H1 (cell line): ENCODE measurements around the gene USP12. TPM values are rescaled to one million over a fixed set of nuclear protein-coding genes. Genes with fewer than 3 reads are reported as not detected.
A peak's percentile ranks its signal among the peaks of the same experiment; 100 is the strongest.

Source experiments
- CTCF ChIA-PET: fragments of 300-600 bp; sonication (Branson Sonifier 250); formaldehyde crosslinking; loops from one replicate; lab custom pipeline; 2021; ENCODE audit not compliant: partially characterized antibody; lab: Charles Lee
- POLR2A ChIA-PET: fragments of 300-600 bp; sonication (Branson Sonifier 250); formaldehyde crosslinking; loops from one replicate; lab custom pipeline; 2021; ENCODE audit warnings: inconsistent platforms; ENCODE audit not compliant: partially characterized antibody; lab: Charles Lee
- DNase-seq, 2 experiments: peaks; one replicate each; pipeline versions ENCODE4 v3.0.0 to v3.0.0-alpha.2; 2010 to 2022; ENCODE audit warnings: low spot score in 2 of 2, low read depth in 1 of 2, mixed read lengths in 1 of 2
- FAIRE-seq: peaks from 2 replicates; lab custom pipeline; 2011; peaks lifted over from hg19 to GRCh38; lab: Jason Lieb, UNC
- H2AFZ ChIP-seq: 2 replicates; pipeline ENCODE4 v1.8.1; 2012; ENCODE audit warnings: low read length, inconsistent platforms
- H2AK5ac ChIP-seq: 2 replicates; pipeline ENCODE4 v1.6.1; 2013; ENCODE audit warnings: low read depth, low read length
- H2BK120ac ChIP-seq: replicated peaks from 2 replicates; pipeline ENCODE3; 2013; ENCODE audit warnings: low read depth, low read length, inconsistent platforms
- H2BK12ac ChIP-seq: 2 replicates; pipeline ENCODE4 v1.6.1; 2013; ENCODE audit warnings: low read depth, low read length
- H2BK15ac ChIP-seq: 2 replicates; pipeline ENCODE4 v1.6.1; 2013; ENCODE audit warnings: low read length
- H2BK20ac ChIP-seq: 2 replicates; pipeline ENCODE4 v1.6.1; 2013; ENCODE audit warnings: low read length
- H2BK5ac ChIP-seq: 2 replicates; pipeline ENCODE4 v1.6.1; 2013; ENCODE audit warnings: low read depth, low read length
- H3K14ac ChIP-seq: 2 replicates; pipeline ENCODE4 v1.6.1; 2013; ENCODE audit warnings: inconsistent platforms; ENCODE audit not compliant: insufficient read length
- H3K18ac ChIP-seq: 2 replicates; pipeline ENCODE4 v1.6.1; 2013; ENCODE audit warnings: low read length; ENCODE audit errors: extremely low read depth
- H3K23ac ChIP-seq: 2 replicates; pipeline ENCODE4 v1.6.1; 2013; ENCODE audit warnings: inconsistent platforms; ENCODE audit not compliant: insufficient read length
- H3K23me2 ChIP-seq: 2 replicates; pipeline ENCODE4 v1.6.1; 2013; ENCODE audit warnings: low read depth, low read length
- H3K27ac ChIP-seq: 2 replicates; pipeline ENCODE4 v1.6.1; 2011; ENCODE audit warnings: low read depth, low read length, inconsistent platforms
- H3K27me3 ChIP-seq, 4 experiments: replicated peaks in 1 of 4; 1 replicate in 1 of 4; 2 replicates in 3 of 4; pipeline versions ENCODE4 v1.6.1 to v1.8.1; 2011 to 2013; ENCODE audit warnings: low read length in 3 of 4, mild to moderate bottlenecking in 3 of 4, inconsistent platforms in 2 of 4, mixed read lengths in 2 of 4, moderate library complexity in 1 of 4; ENCODE audit not compliant: control insufficient read depth in 3 of 4, insufficient read depth in 3 of 4; ENCODE audit errors: extremely low read depth in 1 of 4
- H3K36me3 ChIP-seq, 4 experiments: 2 replicates each; pipeline versions ENCODE4 v1.6.1 to v1.8.1; 2011 to 2013; ENCODE audit warnings: mild to moderate bottlenecking in 4 of 4, low read length in 3 of 4, moderate library complexity in 2 of 4, control low read depth in 1 of 4, inconsistent platforms in 1 of 4; ENCODE audit not compliant: insufficient read depth in 4 of 4, control insufficient read depth in 2 of 4
- H3K4ac ChIP-seq: replicated peaks from 2 replicates; pipeline ENCODE3; 2013; ENCODE audit warnings: low read length, low read depth, mixed read lengths, inconsistent platforms; ENCODE audit not compliant: insufficient read length
- H3K4me1 ChIP-seq, 4 experiments: replicated peaks in 1 of 4; 1 replicate in 1 of 4; 2 replicates in 3 of 4; pipeline versions ENCODE4 v1.6.1 to v1.8.1; 2011 to 2013; ENCODE audit warnings: low read length in 3 of 4, inconsistent platforms in 2 of 4, mixed read lengths in 1 of 4; ENCODE audit not compliant: insufficient read depth in 4 of 4, control insufficient read depth in 3 of 4
- H3K4me2 ChIP-seq, 2 experiments: 2 replicates each; pipeline versions ENCODE4 v1.6.1 to v1.8.1; 2011 to 2013; ENCODE audit warnings: low read depth in 2 of 2, low read length in 2 of 2, control low read depth in 1 of 2, inconsistent platforms in 1 of 2, mild to moderate bottlenecking in 1 of 2; ENCODE audit not compliant: insufficient read depth in 1 of 2
- H3K4me3 ChIP-seq, 4 experiments: fragments of 200-600, 300-600 bp in 1 of 4; sonication (generic), shearing (Covaris generic), sonication (Bioruptor Twin) in 1 of 4; 2 replicates each; pipeline versions ENCODE4 v1.5.1 to v1.8.1; 2011 to 2016; ENCODE audit warnings: low read length in 4 of 4, low read depth in 3 of 4, control low read depth in 2 of 4, inconsistent platforms in 2 of 4, mild to moderate bottlenecking in 2 of 4, mixed read lengths in 1 of 4, moderate library complexity in 1 of 4; ENCODE audit not compliant: insufficient read depth in 2 of 4; ENCODE audit errors: extremely low read depth in 1 of 4
- H3K56ac ChIP-seq: replicated peaks from 2 replicates; pipeline ENCODE3; 2013; ENCODE audit warnings: low read depth, mild to moderate bottlenecking, mixed read lengths, low read length, inconsistent platforms; ENCODE audit not compliant: insufficient read length
- H3K79me1 ChIP-seq: 2 replicates; pipeline ENCODE4 v1.6.1; 2013; ENCODE audit warnings: low read depth, low read length, control low read depth
- H3K79me2 ChIP-seq, 2 experiments: 2 replicates each; pipeline versions ENCODE4 v1.6.1 to v1.8.1; 2012 to 2013; ENCODE audit warnings: low read length in 2 of 2, mild to moderate bottlenecking in 2 of 2, inconsistent platforms in 1 of 2; ENCODE audit not compliant: insufficient read depth in 2 of 2, control insufficient read depth in 1 of 2
- H3K9ac ChIP-seq, 4 experiments: replicated peaks in 1 of 4; 1 replicate in 1 of 4; 2 replicates in 3 of 4; pipeline versions ENCODE4 v1.6.1 to v1.8.1; 2011 to 2013; ENCODE audit warnings: low read depth in 3 of 4, low read length in 3 of 4, control low read depth in 2 of 4, mild to moderate bottlenecking in 2 of 4, moderate library complexity in 2 of 4, inconsistent platforms in 1 of 4; ENCODE audit errors: extremely low read depth in 1 of 4
- H3K9me3 ChIP-seq, 2 experiments: 2 replicates each; pipeline versions ENCODE4 v1.6.1 to v1.8.1; 2012 to 2013; ENCODE audit warnings: mild to moderate bottlenecking in 2 of 2, moderate library complexity in 2 of 2, control low read depth in 1 of 2, inconsistent platforms in 1 of 2, low read depth in 1 of 2, low read length in 1 of 2, mixed read lengths in 1 of 2; ENCODE audit not compliant: insufficient read depth in 2 of 2
- H4K20me1 ChIP-seq, 2 experiments: replicated peaks in 1 of 2; 2 replicates each; pipeline versions ENCODE3 to v1.8.1; 2011 to 2013; ENCODE audit warnings: inconsistent platforms in 2 of 2, low read length in 2 of 2, mild to moderate bottlenecking in 1 of 2; ENCODE audit not compliant: insufficient read depth in 2 of 2, control insufficient read depth in 1 of 2
- H4K5ac ChIP-seq: 2 replicates; pipeline ENCODE4 v1.6.1; 2013; ENCODE audit warnings: low read length, low read depth, mixed read lengths, inconsistent platforms; ENCODE audit not compliant: insufficient read length
- H4K8ac ChIP-seq: 2 replicates; pipeline ENCODE4 v1.8.0; 2013; ENCODE audit warnings: mild to moderate bottlenecking, moderate library complexity, low read length, inconsistent platforms; ENCODE audit not compliant: insufficient read depth; ENCODE audit errors: extremely low read depth
- H4K91ac ChIP-seq: replicated peaks from 2 replicates; pipeline ENCODE3; 2013; ENCODE audit warnings: low read length, mixed read lengths, inconsistent platforms; ENCODE audit not compliant: insufficient read length
- BCL11A ChIP-seq, 2 experiments: IDR thresholded peaks; one replicate each; pipeline ENCODE4 v1.6.1; 2011; ENCODE audit warnings: low read depth in 2 of 2, low read length in 2 of 2, mild to moderate bottlenecking in 2 of 2
- BRCA1 ChIP-seq: IDR thresholded peaks from 2 replicates; pipeline ENCODE4 v1.6.1; 2012; ENCODE audit warnings: low read depth, low read length, improper control_type of control experiment
- CBX8 ChIP-seq: fragments of 300-800, 300-1000 bp; sonication (generic); IDR thresholded peaks from 2 replicates; pipeline ENCODE4 v1.7.1; 2016; ENCODE audit warnings: low read depth, low read length, borderline replicate concordance
- EP300 ChIP-seq, 2 experiments: IDR thresholded peaks; 1 replicate in 1 of 2; 2 replicates in 1 of 2; pipeline ENCODE4 v1.6.1; 2011 to 2012; ENCODE audit warnings: low read depth in 2 of 2, low read length in 2 of 2, mild to moderate bottlenecking in 2 of 2, borderline replicate concordance in 1 of 2, inconsistent platforms in 1 of 2, moderate library complexity in 1 of 2
- GABPA ChIP-seq: IDR thresholded peaks from 2 replicates; pipeline ENCODE4 v1.6.1; 2011; ENCODE audit warnings: mild to moderate bottlenecking, low read length, moderate library complexity, borderline replicate concordance; ENCODE audit not compliant: insufficient read depth
- POU5F1 ChIP-seq: IDR thresholded peaks from 2 replicates; pipeline ENCODE4 v1.6.1; 2011; ENCODE audit warnings: low read depth, mild to moderate bottlenecking, low read length, moderate library complexity
- RNF2 ChIP-seq: fragments of 200-900, 300-1000 bp; sonication (generic); IDR thresholded peaks from 2 replicates; pipeline ENCODE4 v1.7.1; 2016; ENCODE audit warnings: borderline replicate concordance, low read depth, mild to moderate bottlenecking, antibody characterized with exemption, low read length; ENCODE audit not compliant: poor library complexity, severe bottlenecking; ENCODE audit errors: missing control alignments
- SP2 ChIP-seq: IDR thresholded peaks from 2 replicates; pipeline ENCODE4 v1.6.1; 2012; ENCODE audit warnings: mild to moderate bottlenecking, low read length, inconsistent platforms
- SP4 ChIP-seq: IDR thresholded peaks from 2 replicates; pipeline ENCODE4 v1.6.1; 2012; ENCODE audit warnings: low read length, inconsistent platforms
- USF2 ChIP-seq: IDR thresholded peaks from 2 replicates; pipeline ENCODE4 v1.6.1; 2011; ENCODE audit warnings: low read length, improper control_type of control experiment
- WGBS, 2 experiments: shearing (Covaris generic) in 1 of 2; methylation state at CpG; one replicate each; pipeline versions ENCODE4 v1.1.6 to v1.1.7; 2013 to 2015; ENCODE audit warnings: low lambda C conversion rate in 2 of 2, mixed read lengths in 2 of 2, inconsistent platforms in 1 of 2, low coverage in 1 of 2, missing lambda C conversion rate in 1 of 2; ENCODE audit not compliant: insufficient replicate concordance in 2 of 2, insufficient coverage in 1 of 2, insufficient read length in 1 of 2; ENCODE audit errors: extremely low coverage in 1 of 2, missing lambda C conversion rate in 1 of 2; 5-methylcytosine and 5-hydroxymethylcytosine counted together
- polyA plus RNA-seq, 7 experiments: library from polyadenylated mRNA; depleted of rRNA in 3 of 7; stranded (reverse) in 5 of 7; unstranded in 2 of 7; fragments of >200 nt in 5 of 7; fragments of 200-250 nt in 2 of 7; gene quantifications; 1 replicate in 5 of 7; 2 replicates in 1 of 7; 4 replicates in 1 of 7; pipeline versions ENCODE4 v1.2.1 to v1.2.3, GENCODE V29; 2011 to 2013; ENCODE audit warnings: missing spikeins in 2 of 7, mixed read lengths in 2 of 7
- total RNA-seq: library from RNA; stranded (reverse); fragmentation: NEBNext Ultra II Directional; extraction: Animal tissue kit (Norgen Biotek cat#: 25700); gene quantifications from 2 replicates; pipeline ENCODE4 v1.2.1, GENCODE V29; 2021

USP12 gene
- total and polyA plus RNA-seq, 2 of the 8 experiments (the other 6 are each of a cell fraction or from before 2014, with no cell fraction given): 4.0 to 30.0 TPM

- Histone ChIP-seq H3K79me1 (peaks cover 4% of the 10 kb centered on the region), H4K20me1 (peaks cover 0 to 2% of the 10 kb centered on the region in 2 experiments), H2BK5ac (no peak overlapping the region), H3K4ac (no peak overlapping the region), H3K23me2 (no peaks in the 10 kb centered on the region), H3K9ac (no peak overlapping the region), H2BK120ac (no peak overlapping the region), H3K4me3 (no peak overlapping the region), H4K5ac (no peak overlapping the region), H3K23ac (no peak overlapping the region), H3K4me2 (no peak overlapping the region), H2AFZ (no peak overlapping the region), H3K9me3 (peaks cover 6 to 9% of the 10 kb centered on the region in 2 experiments; a peak in 2 of 4 replicates), H4K8ac (peak overlapping the region; percentile 76; the same call in 1 of the 2 replicates), H2BK15ac (no peak overlapping the region), H3K36me3 (peaks cover 0 to 4% (median 0%) of the 10 kb centered on the region in 4 experiments; a peak in 1 of 8 replicates), H3K18ac (no peak overlapping the region), H3K4me1 (peaks cover 0 to 12% (median under 1%) of the 10 kb centered on the region in 4 experiments; a peak in 4 of 7 replicates), H3K56ac (no peak overlapping the region), H2BK12ac (no peak overlapping the region), H2AK5ac (no peak overlapping the region; the same call in 1 of the 2 replicates), H3K14ac (no peak overlapping the region), H4K91ac (no peak overlapping the region), H2BK20ac (no peak overlapping the region), H3K79me2 (peaks cover 7 to 99% of the 10 kb centered on the region in 2 experiments; a peak in 3 of 4 replicates), H3K27me3 (no peaks in the 10 kb centered on the region), H3K27ac (peak overlapping the region; percentile 13; the same call in 1 of the 2 replicates)
- DNase-seq (no peak), FAIRE-seq (no peak)
- CTCF ChIA-PET: interaction anchor here (1.0 to 1.4 kb wide), 2 partner anchors 8 to 24 kb away, joined by 3 read pairs; no protein-coding TSS in a partner anchor
- 95% methylated on average over 7 of the region's 7 CpGs; no CpG with 5 or more reads in 1 of the 2 experiments for WGBS, 2 experiments
- POLR2A ChIA-PET: interaction anchor here (0.8 kb wide), 2 partner anchors 10 to 31 kb away, joined by 3 to 4 read pairs; no protein-coding TSS in a partner anchor
- no peak for TF ChIP-seq CBX8
- no peak for TF ChIP-seq GABPA
- TF ChIP-seq USF2: no peak
- TF ChIP-seq BRCA1: no peak
- no peak for TF ChIP-seq SP2
- no peak for TF ChIP-seq POU5F1
- no peak for TF ChIP-seq SP4
- TF ChIP-seq BCL11A (IDR thresholded peaks at IDR 0.05; ENCODE audit: low read depth in 2 of 2, low read length in 2 of 2): no peak
- no peak for TF ChIP-seq EP300 (IDR thresholded peaks at IDR 0.05; ENCODE audit: borderline replicate concordance in 1 of 2, low read depth in 2 of 2, low read length in 2 of 2)
- no peak for TF ChIP-seq RNF2
Measured at GRCh38 chr13:27137759-27138158, 33.9 kb downstream of the USP12 start.
